NB4 (cell line): Measurements from ENCODE around the gene VEGFA.
A peak's percentile ranks its signal among the peaks of the same experiment; 100 is the strongest.

ENCODE experiments used
- DNase-seq: peaks from one replicate; pipeline ENCODE4 v3.0.0; 2010; ENCODE audit warnings: low read depth
- H3K4me3 ChIP-seq: one replicate; pipeline ENCODE4 v1.5.1; 2011; ENCODE audit warnings: mild to moderate bottlenecking, low read depth, low read length, moderate library complexity
- MYC ChIP-seq: IDR thresholded peaks from 2 replicates; pipeline ENCODE4 v1.6.1; 2011; ENCODE audit warnings: low read depth, low read length
- POLR2A ChIP-seq: IDR thresholded peaks from 2 replicates; pipeline ENCODE4 v1.6.1; 2011; ENCODE audit warnings: mild to moderate bottlenecking; ENCODE audit not compliant: insufficient read length; ENCODE audit errors: extremely low read depth
- TF ChIP-seq, protein P1 (sequence below): IDR thresholded peaks from one replicate; pipeline ENCODE4 v1.5.1; 2012; ENCODE audit warnings: low read depth, low read length
- TF ChIP-seq, protein P2 (sequence below): IDR thresholded peaks from 2 replicates; pipeline ENCODE4 v1.6.1; 2011; ENCODE audit warnings: low read depth, low read length

The VEGFA gene

DNA sequence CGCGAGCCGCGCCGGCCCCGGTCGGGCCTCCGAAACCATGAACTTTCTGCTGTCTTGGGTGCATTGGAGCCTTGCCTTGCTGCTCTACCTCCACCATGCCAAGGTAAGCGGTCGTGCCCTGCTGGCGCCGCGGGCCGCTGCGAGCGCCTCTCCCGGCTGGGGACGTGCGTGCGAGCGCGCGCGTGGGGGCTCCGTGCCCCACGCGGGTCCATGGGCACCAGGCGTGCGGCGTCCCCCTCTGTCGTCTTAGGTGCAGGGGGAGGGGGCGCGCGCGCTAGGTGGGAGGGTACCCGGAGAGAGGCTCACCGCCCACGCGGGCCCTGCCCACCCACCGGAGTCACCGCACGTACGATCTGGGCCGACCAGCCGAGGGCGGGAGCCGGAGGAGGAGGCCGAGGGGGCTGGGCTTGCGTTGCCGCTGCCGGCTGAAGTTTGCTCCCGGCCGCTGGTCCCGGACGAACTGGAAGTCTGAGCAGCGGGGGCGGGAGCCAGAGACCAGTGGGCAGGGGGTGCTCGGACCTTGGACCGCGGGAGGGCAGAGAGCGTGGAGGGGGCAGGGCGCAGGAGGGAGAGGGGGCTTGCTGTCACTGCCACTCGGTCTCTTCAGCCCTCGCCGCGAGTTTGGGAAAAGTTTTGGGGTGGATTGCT, 1.3 kb downstream of the VEGFA start:
- TF ChIP-seq, protein P1, sequence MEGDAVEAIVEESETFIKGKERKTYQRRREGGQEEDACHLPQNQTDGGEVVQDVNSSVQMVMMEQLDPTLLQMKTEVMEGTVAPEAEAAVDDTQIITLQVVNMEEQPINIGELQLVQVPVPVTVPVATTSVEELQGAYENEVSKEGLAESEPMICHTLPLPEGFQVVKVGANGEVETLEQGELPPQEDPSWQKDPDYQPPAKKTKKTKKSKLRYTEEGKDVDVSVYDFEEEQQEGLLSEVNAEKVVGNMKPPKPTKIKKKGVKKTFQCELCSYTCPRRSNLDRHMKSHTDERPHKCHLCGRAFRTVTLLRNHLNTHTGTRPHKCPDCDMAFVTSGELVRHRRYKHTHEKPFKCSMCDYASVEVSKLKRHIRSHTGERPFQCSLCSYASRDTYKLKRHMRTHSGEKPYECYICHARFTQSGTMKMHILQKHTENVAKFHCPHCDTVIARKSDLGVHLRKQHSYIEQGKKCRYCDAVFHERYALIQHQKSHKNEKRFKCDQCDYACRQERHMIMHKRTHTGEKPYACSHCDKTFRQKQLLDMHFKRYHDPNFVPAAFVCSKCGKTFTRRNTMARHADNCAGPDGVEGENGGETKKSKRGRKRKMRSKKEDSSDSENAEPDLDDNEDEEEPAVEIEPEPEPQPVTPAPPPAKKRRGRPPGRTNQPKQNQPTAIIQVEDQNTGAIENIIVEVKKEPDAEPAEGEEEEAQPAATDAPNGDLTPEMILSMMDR, result no peak
- TF ChIP-seq POLR2A (no peak), MYC (0 out of 2 replicates have a peak, but pooled peaks have one; percentile 45)
- TF ChIP-seq, protein P2, sequence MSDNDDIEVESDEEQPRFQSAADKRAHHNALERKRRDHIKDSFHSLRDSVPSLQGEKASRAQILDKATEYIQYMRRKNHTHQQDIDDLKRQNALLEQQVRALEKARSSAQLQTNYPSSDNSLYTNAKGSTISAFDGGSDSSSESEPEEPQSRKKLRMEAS, result 0 out of 2 replicates have a peak, but pooled peaks have one; percentile 9
- peak; percentile 84 for DNase-seq
- H3K4me3 ChIP-seq, result peak overlapping the region; percentile 96

DNA sequence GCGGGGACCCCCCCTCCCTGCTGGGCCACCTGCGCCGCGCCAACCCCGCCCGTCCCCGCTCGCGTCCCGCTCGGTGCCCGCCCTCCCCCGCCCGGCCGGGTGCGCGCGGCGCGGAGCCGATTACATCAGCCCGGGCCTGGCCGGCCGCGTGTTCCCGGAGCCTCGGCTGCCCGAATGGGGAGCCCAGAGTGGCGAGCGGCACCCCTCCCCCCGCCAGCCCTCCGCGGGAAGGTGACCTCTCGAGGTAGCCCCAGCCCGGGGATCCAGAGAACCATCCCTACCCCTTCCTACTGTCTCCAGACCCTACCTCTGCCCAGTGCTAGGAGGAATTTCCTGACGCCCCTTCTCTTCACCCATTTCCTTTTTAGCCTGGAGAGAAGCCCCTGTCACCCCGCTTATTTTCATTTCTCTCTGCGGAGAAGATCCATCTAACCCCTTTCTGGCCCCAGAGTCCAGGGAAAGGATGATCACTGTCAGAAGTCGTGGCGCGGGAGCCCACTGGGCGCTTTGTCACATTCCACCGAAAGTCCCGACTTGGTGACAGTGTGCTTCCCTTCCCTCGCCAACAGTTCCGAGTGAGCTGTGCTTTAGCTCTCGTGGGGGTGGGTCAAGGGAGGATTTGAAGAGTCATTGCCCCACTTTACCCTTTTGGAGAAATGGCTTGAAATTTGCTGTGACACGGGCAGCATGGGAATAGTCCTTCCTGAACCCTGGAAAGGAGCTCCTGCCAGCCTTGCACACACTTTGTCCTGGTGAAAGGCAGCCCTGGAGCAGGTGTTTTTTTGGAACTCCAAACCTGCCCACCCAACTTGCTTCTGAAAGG, 2.1 kb downstream of the VEGFA start:
- TF ChIP-seq, protein P2, result peak; percentile 66; the same call in 1 of the 2 replicates
- TF ChIP-seq, protein P1, result no peak
- TF ChIP-seq POLR2A (peak; percentile 12), MYC (peak; percentile 94)
- peak overlapping the region; percentile 96 for H3K4me3 ChIP-seq
- peak; percentile 83 for DNase-seq

DNA sequence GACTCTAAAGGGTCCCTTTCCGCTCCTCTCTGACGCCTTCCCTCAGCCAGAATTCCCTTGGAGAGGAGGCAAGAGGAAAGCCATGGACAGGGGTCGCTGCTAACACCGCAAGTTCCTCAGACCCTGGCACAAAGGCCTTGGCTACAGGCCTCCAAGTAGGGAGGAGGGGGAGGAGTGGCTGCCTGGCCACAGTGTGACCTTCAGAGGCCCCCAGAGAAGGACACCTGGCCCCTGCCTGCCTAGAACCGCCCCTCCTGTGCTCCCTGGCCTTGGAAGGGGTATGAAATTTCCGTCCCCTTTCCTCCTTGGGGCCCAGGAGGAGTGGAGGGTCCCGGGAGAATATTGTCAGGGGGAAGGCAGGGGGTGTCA, 2.7 kb downstream of the VEGFA start:
- peak; percentile 67 for DNase-seq
- TF ChIP-seq, protein P2, result no peak
- TF ChIP-seq, protein P1, result no peak
- H3K4me3 ChIP-seq, result peak overlapping the region; percentile 96

DNA sequence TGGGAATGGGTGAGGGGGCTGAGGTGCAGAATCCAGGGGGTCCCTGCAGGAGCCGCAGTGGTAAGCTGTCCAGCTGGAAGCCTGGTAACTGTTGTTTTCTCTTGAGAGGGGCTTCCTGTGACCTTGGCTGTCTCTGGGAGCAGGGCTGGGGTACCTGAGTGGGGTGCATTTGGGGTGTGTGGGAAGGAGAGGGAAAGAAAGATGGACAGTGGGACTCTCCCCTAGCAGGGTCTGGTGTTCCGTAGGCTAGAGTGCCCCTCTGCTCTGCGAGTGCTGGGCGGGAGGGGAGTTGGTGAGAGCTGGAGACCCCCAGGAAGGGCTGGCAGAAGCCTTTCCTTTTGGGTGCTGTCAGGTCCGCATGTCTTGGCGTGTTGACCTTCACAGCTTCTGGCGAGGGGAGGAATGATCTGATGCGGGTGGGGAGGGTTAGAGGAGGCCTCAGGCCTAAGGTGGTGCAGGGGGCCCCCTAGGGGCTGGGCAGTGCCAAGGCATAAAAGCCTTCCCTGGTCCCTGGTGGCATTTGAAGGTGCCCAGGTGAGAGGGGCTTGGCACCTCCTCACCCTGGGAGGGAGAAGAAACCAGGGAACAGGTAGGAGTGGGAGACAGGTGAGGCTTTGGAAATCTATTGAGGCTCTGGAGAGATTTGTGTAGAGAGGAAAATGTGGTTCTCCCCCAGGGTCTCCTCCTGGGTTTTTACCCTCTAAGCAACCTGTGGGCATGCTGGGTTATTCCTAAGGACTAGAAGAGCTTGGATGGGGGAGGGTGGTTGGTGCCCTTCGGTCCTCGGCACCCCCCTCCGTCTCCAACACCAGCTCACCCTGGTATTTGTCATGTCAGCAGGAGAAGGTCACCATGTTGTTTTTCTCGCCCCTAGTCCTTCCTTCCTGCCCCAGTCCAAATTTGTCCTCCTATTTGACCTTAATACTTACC, 3.3 kb downstream of the VEGFA start:
- no peak for TF ChIP-seq POLR2A
- TF ChIP-seq, protein P2, result peak; percentile 44
- TF ChIP-seq, protein P1, result peak; percentile 96
- peak; percentile 58; the same call in 1 of the 2 replicates for TF ChIP-seq MYC

DNA sequence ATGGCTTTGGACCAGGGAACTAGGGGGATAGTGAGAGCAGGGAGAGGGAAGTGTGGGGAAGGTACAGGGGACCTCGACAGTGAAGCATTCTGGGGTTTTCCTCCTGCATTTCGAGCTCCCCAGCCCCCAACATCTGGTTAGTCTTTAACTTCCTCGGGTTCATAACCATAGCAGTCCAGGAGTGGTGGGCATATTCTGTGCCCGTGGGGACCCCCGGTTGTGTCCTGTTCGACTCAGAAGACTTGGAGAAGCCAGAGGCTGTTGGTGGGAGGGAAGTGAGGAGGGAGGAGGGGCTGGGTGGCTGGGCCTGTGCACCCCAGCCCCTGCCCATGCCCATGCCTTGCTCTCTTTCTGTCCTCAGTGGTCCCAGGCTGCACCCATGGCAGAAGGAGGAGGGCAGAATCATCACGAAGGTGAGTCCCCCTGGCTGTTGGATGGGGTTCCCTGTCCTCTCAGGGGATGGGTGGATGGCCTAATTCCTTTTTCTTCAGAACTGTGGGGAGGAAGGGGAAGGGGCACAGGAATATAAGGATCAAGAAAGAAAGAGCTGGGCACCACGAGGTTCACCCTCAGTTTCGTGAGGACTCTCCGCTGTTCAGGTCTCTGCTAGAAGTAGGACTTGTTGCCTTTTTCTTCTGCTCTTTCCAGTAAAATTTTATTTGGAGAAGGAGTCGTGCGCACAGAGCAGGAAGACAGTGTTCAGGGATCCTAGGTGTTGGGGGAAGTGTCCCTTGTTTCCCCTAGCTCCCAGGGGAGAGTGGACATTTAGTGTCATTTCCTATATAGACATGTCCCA, 4.2 kb downstream of the VEGFA start:
- TF ChIP-seq, protein P1, result no peak
- TF ChIP-seq, protein P2, result no peak
- no peak for TF ChIP-seq MYC
- DNase-seq, result no peak
- peak overlapping the region; percentile 96 for H3K4me3 ChIP-seq

More for the DNA sequence above, 3.3 kb downstream of the VEGFA start:
- peak; percentile 89 for DNase-seq
- peak overlapping the region; percentile 96 for H3K4me3 ChIP-seq
